MCF 10A (cell line): ENCODE results near the gene ADAMTS19. TPM values are rescaled to one million over a fixed set of nuclear protein-coding genes. Genes with fewer than 3 reads are reported as not detected.

Experiments
- BruUV-seq: library from RNA; stranded (reverse); fragments of 400-500 nt; replicated peaks from 2 replicates; lab custom pipeline; 2021; lab: Mats Ljungman, UMichigan
- CTCF ChIA-PET: fragments of 300-600 bp; sonication (Branson Sonifier 250); formaldehyde crosslinking; extraction: SDS; loops from one replicate; lab custom pipeline; 2021; ENCODE audit warnings: antibody characterized with exemption, inconsistent platforms; lab: Yijun Ruan, JAX
- POLR2A ChIA-PET: fragments of 300-600, 350-650 bp; sonication (Branson Sonifier 250); formaldehyde crosslinking; extraction: SDS; loops from one replicate; lab custom pipeline; 2020; ENCODE audit warnings: antibody characterized with exemption, inconsistent platforms; lab: Yijun Ruan, JAX
- DNase-seq: peaks from one replicate; pipeline ENCODE4 v3.0.0-alpha.2; 2018; ENCODE audit not compliant: unreplicated experiment
- H3K27ac Mint-ChIP-seq: one replicate; pipeline ENCODE4 v1.8.0; 2022; ENCODE audit warnings: mild to moderate bottlenecking, low read depth, mixed read lengths; ENCODE audit not compliant: unreplicated experiment
- H3K27me3 Mint-ChIP-seq: one replicate; pipeline ENCODE4 v1.8.0; 2022; ENCODE audit warnings: mixed read lengths; ENCODE audit not compliant: insufficient read depth, unreplicated experiment
- H3K36me3 Mint-ChIP-seq: one replicate; pipeline ENCODE4 v1.8.0; 2022; ENCODE audit warnings: mild to moderate bottlenecking, moderate library complexity, mixed read lengths; ENCODE audit not compliant: insufficient read depth, unreplicated experiment
- H3K4me1 Mint-ChIP-seq: one replicate; pipeline ENCODE4 v1.8.0; 2022; ENCODE audit warnings: mixed read lengths; ENCODE audit not compliant: insufficient read depth, unreplicated experiment
- H3K4me3 Mint-ChIP-seq: one replicate; pipeline ENCODE4 v1.8.0; 2022; ENCODE audit warnings: mild to moderate bottlenecking, moderate library complexity, mixed read lengths; ENCODE audit not compliant: unreplicated experiment
- H3K9me3 Mint-ChIP-seq: one replicate; pipeline ENCODE4 v1.8.0; 2022; ENCODE audit warnings: mixed read lengths; ENCODE audit not compliant: unreplicated experiment
- CTCF ChIP-seq: fragments of 200-600 bp; IDR thresholded peaks from one replicate; pipeline ENCODE4 v1.8.0; 2022; ENCODE audit warnings: antibody characterized with exemption, mild to moderate bottlenecking; ENCODE audit not compliant: unreplicated experiment
- intact Hi-C: fragments of 100-400 bp; cut with micrococcal nuclease; formaldehyde crosslinking; loops from 2 replicates; pipeline ENCODE4 v1.14.1; 2022
- total RNA-seq: library from RNA; stranded (reverse); gene quantifications from 2 replicates; pipeline ENCODE4 v1.2.3, GENCODE V29; 2022

Gene ADAMTS19
- total RNA-seq, 1 experiment from 2014 or later = not detected

- peak; percentile 11 for DNase-seq
- TF ChIP-seq CTCF = no peak
- Mint-ChIP-seq H3K36me3 (no peaks in the 10 kb centered on the region), H3K4me3 (no peak overlapping the region), H3K27ac (peak overlapping the region; percentile 1), H3K27me3 (no peaks in the 10 kb centered on the region), H3K4me1 (peaks cover 15% of the 10 kb centered on the region), H3K9me3 (no peaks in the 10 kb centered on the region)
- ChIA-PET POLR2A (no interaction called here), CTCF (interaction anchor here (1.2 kb wide), 1 partner anchor 175 kb away, joined by 5 read pairs; no protein-coding TSS in a partner anchor)
- no TSS peak for BruUV-seq
- intact Hi-C loops = no loop called here
Observed at GRCh38 chr5:129593525-129593924, 133.4 kb downstream of the ADAMTS19 start.

- POLR2A ChIA-PET = no interaction called here
- Mint-ChIP-seq H3K27me3 (no peaks in the 10 kb centered on the region), H3K36me3 (no peaks in the 10 kb centered on the region), H3K27ac (no peak overlapping the region), H3K4me1 (no peaks in the 10 kb centered on the region), H3K4me3 (no peak overlapping the region), H3K9me3 (no peaks in the 10 kb centered on the region)
- CTCF ChIA-PET = no interaction called here
- BruUV-seq = no TSS peak
- no peak for DNase-seq
- TF ChIP-seq CTCF = no peak
- intact Hi-C loops = no loop called here
Observed at GRCh38 chr5:129601576-129601975, 141.5 kb downstream of the ADAMTS19 start.

GRCh38 chr5:129608350-129608749 lies 148.3 kb downstream of the ADAMTS19 start:
- ChIA-PET CTCF (no interaction called here), POLR2A (no interaction called here)
- intact Hi-C loops = no loop called here
- no peak overlapping the region for H3K4me3 Mint-ChIP-seq
- H3K27ac Mint-ChIP-seq = no peak overlapping the region
- H3K36me3 Mint-ChIP-seq = no peaks in the 10 kb centered on the region
- BruUV-seq = no TSS peak
- H3K9me3 Mint-ChIP-seq = no peaks in the 10 kb centered on the region
- no peak for TF ChIP-seq CTCF
- H3K27me3 Mint-ChIP-seq = peaks cover 12% of the 10 kb centered on the region
- no peak for DNase-seq
- no peaks in the 10 kb centered on the region for H3K4me1 Mint-ChIP-seq

- Mint-ChIP-seq H3K4me3 (no peak overlapping the region), H3K9me3 (no peaks in the 10 kb centered on the region), H3K27ac (no peak overlapping the region), H3K36me3 (no peaks in the 10 kb centered on the region), H3K4me1 (no peaks in the 10 kb centered on the region), H3K27me3 (peaks cover 19% of the 10 kb centered on the region)
- POLR2A ChIA-PET = no interaction called here
- TF ChIP-seq CTCF = no peak
- CTCF ChIA-PET = no interaction called here
- BruUV-seq = no TSS peak
- DNase-seq = no peak
- intact Hi-C loops = no loop called here
Observed at GRCh38 chr5:129609710-129610109, 149.6 kb downstream of the ADAMTS19 start.
